LHCN-M2 (cell line): Measurements from ENCODE around the gene CAV1. TPM values are rescaled to one million over a fixed set of nuclear protein-coding genes. Genes with fewer than 3 reads are reported as not detected.
"Not testable (repeated sequence)": the region's sequence is repeated elsewhere in the genome, so short reads cannot be mapped to it uniquely, and the experiment has no call there.

Experiments
- DNase-seq: peaks from one replicate; pipeline ENCODE4 v3.0.0-alpha.2; 2012; ENCODE audit warnings: low read depth
- total RNA-seq: library from RNA; depleted of rRNA; stranded (reverse); fragments of >200 nt; gene quantifications from 2 replicates; pipeline ENCODE4 v1.2.3, GENCODE V29; 2014

CAV1 gene
- total RNA-seq, 1 experiment from 2014 or later, result 1,463 TPM

DNA sequence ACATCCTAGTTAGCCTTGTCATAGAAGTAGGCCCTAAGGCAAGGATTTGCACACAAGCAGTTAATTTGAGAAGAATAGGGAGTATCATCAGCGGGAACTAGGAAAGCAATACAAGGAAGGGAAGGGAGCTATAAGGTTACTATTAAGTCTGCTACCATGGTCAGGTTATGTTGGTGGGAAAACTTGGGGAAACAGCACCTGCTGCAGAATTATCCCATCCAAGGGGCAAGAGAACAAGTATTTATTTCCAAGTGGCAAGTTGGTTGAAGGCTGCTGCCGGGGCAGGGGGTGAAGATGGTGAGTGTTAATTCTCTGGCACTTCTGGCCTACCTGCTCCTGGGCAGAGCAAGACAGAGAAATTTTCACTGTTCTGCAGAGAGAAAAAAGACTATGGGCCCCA lies 55.0 kb downstream of the CAV1 start:
- no peak for DNase-seq

DNA sequence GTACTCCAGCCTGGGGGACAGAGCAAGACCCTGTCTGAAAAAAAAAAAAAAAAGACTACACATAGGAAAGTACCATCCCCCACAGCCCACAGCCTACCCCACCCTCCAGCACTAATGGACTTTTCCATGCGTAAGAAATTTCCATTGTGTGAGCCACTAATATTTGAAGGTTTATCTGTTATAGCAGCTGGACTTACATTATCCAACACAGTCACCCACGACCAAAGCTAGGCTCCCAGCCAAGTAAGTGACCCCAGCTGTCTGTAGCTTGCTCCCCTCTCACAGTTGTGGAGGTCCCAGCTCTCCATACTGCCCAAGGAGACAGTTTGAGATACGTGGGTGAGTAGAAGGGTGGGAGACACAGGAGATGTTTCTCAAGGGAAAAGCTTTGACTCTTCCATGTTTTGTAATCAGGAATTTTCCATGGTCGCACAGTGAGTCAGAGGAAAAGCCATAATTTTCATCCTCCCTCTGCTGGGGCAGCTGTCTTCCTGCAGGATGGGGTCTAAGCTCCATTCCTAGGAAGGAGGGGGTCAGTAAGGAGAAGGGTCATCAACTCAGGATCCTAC lies 57.4 kb downstream of the CAV1 start:
- DNase-seq, result peak; percentile 96

DNA sequence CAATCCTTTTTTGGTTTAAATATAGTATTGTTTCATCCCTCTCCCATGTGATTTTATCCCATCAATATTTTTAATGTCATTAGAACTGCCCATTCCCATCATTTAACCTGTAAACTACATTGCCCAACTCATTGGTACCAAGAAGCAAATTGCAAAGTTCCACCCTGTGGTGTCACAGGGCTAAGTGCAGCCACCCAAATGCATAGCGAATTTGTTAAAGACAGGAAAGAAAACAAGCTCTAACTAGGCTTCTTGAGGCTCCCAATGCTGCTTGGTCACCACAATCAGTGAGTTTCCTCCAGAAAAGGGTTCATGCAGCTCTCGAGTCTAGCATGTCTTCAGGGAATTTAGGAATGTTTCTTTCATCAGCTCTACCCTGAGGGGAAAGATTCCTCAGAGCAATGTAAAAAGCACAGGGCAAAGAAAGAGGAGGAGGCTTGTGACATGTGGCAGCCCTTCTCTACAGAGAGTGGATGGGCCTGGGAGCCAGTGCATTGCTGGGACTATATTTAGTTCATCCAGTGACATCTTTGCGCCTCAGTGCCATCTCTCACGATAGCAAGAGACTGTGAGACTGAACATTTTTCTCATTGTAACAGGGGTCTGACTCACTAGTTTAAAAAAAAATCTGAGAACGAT lies 58.1 kb downstream of the CAV1 start:
- DNase-seq, result peak; percentile 98

GRCh38 chr7:116583653-116584052 lies 58.8 kb downstream of the CAV1 start:
- DNase-seq, result peak; percentile 75

- no peak for DNase-seq
Observed at GRCh38 chr7:116584721-116585120, 59.9 kb downstream of the CAV1 start.

DNA sequence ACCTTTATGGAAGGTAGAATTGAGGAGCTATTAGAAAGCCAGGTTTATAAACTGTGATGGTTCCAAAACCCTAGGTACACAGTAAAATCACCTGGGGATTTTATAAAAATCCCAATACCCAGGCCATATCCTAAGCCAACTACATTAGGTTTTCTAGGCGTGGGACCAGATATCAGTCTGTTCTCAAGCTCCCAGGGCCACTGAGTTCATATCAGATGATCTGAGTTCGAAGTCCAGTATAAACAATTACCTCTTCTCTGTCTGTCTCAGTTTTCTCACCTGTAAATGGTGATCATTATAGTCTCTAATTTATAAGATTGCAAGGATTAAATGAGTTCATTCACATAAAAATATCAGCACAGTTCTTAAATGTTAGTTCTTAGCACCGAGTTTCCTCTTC lies 60.6 kb downstream of the CAV1 start:
- no peak for DNase-seq

GRCh38 chr7:116585967-116586366 lies 61.1 kb downstream of the CAV1 start:
- no peak for DNase-seq

GRCh38 chr7:116587200-116587599 lies 62.4 kb downstream of the CAV1 start:
- not testable (repeated sequence) for DNase-seq

GRCh38 chr7:116588225-116588624 lies 63.4 kb downstream of the CAV1 start:
- peak; percentile 97 for DNase-seq

GRCh38 chr7:116588641-116589594 lies 64.1 kb downstream of the CAV1 start:
- peak; percentile 87 for DNase-seq

DNA sequence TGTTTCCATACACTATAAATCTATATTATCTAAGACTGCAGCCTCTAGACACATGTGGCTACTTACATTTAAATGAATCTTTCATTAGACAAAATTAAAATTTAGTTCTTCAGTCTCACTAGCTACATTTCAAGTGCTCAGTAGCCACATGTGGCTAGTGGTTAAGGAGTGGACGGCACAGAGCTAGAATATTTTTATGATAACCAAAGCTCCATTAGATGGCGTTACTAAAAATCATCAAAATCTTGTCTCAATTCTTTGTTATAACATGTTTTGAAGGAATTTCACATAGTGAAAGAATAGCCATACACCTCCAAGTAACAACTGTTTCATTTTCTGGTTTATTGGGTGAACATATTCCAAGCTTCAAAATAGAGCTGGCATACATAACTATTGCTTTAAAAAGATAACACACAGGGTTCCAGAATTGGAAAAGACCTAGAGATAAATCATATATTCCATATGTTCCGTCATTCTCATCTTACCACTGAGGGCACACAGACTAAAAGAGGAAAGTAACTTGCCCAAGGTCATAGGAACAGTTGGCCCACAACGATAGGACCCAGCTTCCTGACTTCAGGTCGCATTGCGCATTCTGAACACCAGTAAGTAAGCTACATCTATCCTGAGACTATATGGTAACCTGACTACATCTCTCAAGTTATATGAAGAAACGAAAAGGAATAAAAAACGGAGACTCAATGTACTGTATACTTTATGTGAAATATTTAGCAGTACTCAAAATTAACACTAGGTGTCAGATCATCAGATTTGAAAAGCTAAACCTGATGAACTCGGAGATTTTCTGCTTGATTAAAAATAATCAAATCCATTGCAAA lies 66.6 kb downstream of the CAV1 start:
- peak; percentile 53 for DNase-seq

DNA sequence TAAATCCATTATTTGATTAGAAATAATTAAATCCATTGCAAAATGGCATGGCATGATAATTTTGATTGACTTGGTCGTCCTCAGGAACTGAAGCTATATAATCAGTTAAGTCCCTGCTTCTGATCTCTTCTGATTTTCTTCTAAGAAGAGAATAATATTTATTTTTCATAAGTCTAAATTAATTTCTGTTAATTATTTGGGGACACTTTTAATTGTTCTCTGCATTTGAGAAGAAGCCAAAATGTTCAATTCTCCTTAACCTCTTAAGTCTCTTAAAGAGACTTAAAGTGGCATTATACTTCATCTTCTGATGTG lies 67.2 kb downstream of the CAV1 start:
- DNase-seq, result no peak

DNA sequence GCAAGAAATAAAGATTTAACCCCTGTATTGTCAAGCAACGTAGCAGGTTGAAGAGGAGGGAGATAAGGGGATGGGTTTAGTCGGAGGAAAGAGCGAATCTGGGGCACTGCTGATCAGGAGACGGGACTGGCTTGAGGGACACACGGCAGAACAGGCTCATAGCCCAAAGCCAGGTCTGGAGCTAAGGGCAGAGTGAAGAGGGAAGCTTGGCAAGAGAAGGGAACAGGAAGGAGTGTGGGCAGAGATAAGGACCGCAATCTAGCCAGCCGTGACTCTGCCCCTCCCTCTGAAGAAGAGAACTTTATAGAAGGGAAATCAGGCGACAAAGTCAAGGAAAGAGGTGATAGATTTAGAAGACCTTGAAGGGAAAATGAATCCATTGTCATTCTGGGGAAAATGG lies 67.6 kb downstream of the CAV1 start:
- no peak for DNase-seq

- peak; percentile 70 for DNase-seq
Observed at GRCh38 chr7:116593359-116594075, 68.7 kb downstream of the CAV1 start.

DNA sequence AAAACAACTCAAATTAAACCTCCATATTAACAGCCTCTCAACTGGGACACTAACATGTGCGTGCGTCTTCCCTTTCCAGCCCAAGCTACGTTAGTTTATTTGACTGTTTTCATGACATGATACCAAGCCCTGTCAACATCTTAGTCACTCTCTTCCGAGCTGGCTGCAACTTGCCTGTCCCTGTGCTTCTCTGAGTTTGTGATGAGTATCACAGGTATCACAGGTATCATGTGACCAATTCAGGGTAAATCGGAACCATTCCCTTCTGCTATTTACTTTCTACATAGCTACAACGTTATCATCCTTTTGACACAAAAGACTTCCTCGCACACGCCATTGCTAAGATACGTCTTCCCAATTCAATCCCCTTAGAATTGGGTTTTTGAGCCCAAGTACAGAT lies 70.2 kb downstream of the CAV1 start:
- DNase-seq, result no peak

DNA sequence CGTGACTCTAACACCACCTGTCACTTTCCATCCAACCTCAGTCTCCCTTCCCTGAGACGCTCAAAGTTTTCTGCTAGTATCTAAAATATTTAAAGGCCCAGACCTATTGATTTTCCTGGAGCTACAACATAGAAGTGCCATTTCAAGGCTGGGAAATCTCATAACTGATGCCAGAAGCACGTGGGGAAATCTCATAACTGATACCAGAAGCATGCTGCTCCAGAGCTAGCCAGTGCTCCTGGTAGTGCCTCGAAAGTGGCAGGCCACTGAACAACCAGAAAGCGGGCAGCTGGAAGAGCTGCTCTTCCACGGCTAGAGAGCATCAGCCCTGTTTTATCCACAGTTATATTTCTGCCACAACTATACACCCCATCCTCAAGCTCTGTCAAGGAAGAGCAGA lies 72.5 kb downstream of the CAV1 start:
- DNase-seq, result no peak

DNA sequence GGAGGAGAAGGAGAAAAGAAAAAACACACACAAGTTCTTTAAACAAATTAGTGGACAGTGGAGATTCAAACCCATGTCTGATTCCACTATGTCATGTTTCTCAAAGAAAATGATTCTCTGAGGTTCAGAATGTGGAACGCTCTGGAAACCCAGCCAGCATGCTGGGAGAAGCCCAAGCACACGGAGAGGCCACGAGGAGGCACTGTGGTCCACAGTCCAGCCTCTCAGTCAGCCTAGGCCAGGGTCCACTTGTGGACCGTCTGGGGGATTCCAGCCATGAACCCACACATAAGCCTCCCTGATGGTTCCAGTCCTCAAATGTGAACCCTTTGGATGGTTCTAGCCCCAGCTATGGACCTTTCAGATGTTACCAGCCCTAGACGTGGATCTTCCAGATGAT lies 73.4 kb downstream of the CAV1 start:
- DNase-seq, result no peak

- no peak for DNase-seq
Observed at GRCh38 chr7:116598861-116599260, 74.0 kb downstream of the CAV1 start.

DNA sequence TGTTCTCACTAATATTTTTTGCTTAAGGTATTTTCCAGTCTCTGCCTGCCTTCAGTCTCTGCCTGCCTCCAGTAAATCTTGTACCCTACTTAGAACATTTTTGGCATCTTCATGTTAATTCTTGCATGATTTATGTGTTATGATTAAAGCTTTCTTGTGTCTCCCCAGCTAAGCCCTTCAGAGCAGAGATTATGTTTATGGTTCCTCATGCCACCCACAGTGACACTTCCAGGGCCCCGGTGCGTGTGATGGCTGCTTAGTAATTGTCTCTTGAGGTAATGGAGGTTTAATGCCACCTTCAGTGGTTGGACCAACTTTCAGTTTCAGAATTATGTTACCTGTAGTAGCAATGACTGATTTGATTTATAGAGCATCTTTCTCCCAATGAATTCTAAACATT lies 76.6 kb downstream of the CAV1 start:
- DNase-seq, result no peak

DNA sequence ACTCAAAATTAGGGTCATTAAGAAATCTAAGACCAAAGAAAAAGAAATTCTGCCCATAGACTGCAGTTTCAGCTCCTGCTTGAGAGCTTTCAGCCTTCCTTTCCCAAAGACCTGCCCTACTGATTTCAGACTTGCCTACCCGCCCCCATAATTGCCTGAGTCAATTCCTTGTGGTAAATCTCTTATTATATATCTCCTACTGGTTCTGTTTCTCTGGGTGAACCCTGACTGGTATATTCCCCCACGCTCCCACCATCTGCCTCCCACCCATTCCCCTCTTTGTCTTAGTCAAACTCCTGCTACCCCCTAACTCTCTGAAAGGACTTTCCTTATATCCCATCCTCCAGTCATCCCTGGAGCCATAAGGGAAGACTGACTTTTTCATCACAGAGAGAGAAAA lies 82.5 kb downstream of the CAV1 start:
- DNase-seq, result no peak

- peak; percentile 91 for DNase-seq
Observed at GRCh38 chr7:116610210-116610609, 85.4 kb downstream of the CAV1 start.
